BLaER1 (cell line): ENCODE results near the gene STXBP5.

Source experiments
- H3K27ac ChIP-seq: shearing (Covaris generic); formaldehyde crosslinking; 2 replicates; pipeline ENCODE4 v1.8.1; 2022
- H3K27me3 ChIP-seq: shearing (Covaris generic); formaldehyde crosslinking; 2 replicates; pipeline ENCODE4 v1.8.1; 2022
- H3K36me3 ChIP-seq: shearing (Covaris generic); formaldehyde crosslinking; 2 replicates; pipeline ENCODE4 v1.8.1; 2022
- H3K4me1 ChIP-seq: shearing (Covaris generic); formaldehyde crosslinking; 2 replicates; pipeline ENCODE4 v1.8.1; 2022
- H3K4me2 ChIP-seq: shearing (Covaris generic); formaldehyde crosslinking; 2 replicates; pipeline ENCODE4 v1.8.1; 2022
- H3K4me3 ChIP-seq: shearing (Covaris generic); formaldehyde crosslinking; 2 replicates; pipeline ENCODE4 v1.8.1; 2022
- H3K9ac ChIP-seq: shearing (Covaris generic); formaldehyde crosslinking; 2 replicates; pipeline ENCODE4 v1.8.1; 2022
- H3K9me3 ChIP-seq: shearing (Covaris generic); formaldehyde crosslinking; 2 replicates; pipeline ENCODE4 v1.8.1; 2022
- H4K20me1 ChIP-seq: shearing (Covaris generic); formaldehyde crosslinking; 2 replicates; pipeline ENCODE4 v1.8.1; 2022
- Cebpa-rat ChIP-seq: shearing (Covaris generic); IDR thresholded peaks from 2 replicates; pipeline ENCODE4 v1.8.1; 2022

Gene STXBP5

DNA sequence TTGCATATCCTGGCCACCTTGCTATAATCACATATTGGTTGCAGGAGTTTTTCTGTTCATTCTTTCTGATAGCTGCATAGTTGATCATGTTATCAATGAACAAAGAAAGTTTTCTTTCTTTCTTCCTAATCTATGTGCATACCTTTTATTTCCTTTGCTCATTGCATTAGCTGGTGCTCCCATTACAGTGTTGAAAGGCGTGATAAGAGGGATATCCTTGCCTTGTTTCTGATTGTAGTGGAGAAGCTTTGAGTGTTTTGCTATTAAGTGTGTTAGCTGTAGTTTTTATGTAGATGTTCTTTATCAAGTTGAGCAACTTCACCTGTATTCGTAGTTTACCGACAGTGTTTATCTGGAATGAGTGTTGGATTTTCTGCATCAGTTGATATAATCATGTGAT is 14.6 kb downstream of the STXBP5 start:
- Histone ChIP-seq H3K4me2 (no peak overlapping the region), H3K9me3 (no peaks in the 10 kb centered on the region), H3K4me1 (no peaks in the 10 kb centered on the region), H4K20me1 (no peaks in the 10 kb centered on the region), H3K9ac (no peak overlapping the region), H3K27me3 (no peaks in the 10 kb centered on the region), H3K27ac (no peak overlapping the region), H3K36me3 (peaks cover 3% of the 10 kb centered on the region; the same call in 1 of the 2 replicates), H3K4me3 (no peak overlapping the region)
- TF ChIP-seq Cebpa-rat, result no peak

DNA sequence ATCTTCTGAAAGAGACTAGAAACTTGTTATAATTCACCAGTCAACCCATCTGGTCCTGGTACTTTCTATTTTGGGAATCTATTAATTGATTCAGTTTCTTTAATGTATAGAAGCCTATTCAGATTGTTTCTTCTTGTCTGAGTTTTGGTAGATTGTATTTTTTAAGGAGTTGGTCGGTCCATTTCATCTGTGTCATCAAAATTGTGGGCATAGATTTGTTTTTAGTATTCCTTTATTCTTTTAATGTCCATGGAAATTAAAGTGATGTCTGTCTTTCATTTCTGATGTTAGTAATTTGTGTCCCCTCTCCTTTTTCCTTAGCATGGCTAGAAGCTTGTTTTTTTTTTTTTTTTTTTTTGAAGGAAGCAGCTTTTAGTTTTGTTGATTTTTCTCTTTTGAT is 15.2 kb downstream of the STXBP5 start:
- Histone ChIP-seq H3K4me1 (no peaks in the 10 kb centered on the region), H3K4me2 (no peak overlapping the region), H3K4me3 (no peak overlapping the region), H3K9ac (no peak overlapping the region), H3K27me3 (no peaks in the 10 kb centered on the region), H3K27ac (no peak overlapping the region), H3K36me3 (peaks cover 3% of the 10 kb centered on the region; the same call in 1 of the 2 replicates), H3K9me3 (no peaks in the 10 kb centered on the region), H4K20me1 (no peaks in the 10 kb centered on the region)
- TF ChIP-seq Cebpa-rat, result no peak

DNA sequence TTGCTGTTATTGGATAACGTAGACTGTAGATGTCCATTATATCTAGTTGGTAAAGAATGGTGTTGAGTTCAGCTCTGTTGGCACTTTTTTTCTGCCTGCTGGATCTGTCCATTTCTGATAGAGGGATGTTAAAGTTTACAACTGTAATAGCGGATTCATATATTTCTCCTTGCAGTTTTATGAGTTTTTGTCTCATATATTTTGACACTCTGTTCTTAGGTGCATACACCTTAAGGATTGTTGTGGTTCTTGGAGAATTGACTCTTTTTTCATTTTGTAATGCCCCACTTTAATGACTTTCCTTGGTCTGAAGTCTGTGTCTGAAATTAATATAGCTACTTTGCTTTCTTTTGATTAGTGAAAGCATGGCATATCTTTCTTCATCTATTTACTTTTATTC is 16.1 kb downstream of the STXBP5 start:
- no peak overlapping the region for H3K27ac ChIP-seq
- no peak overlapping the region for H3K4me3 ChIP-seq
- no peak for TF ChIP-seq Cebpa-rat
- peaks cover 3% of the 10 kb centered on the region; the same call in 1 of the 2 replicates for H3K36me3 ChIP-seq
- no peak overlapping the region for H3K9ac ChIP-seq
- no peak overlapping the region for H3K4me2 ChIP-seq
- H4K20me1 ChIP-seq, result no peaks in the 10 kb centered on the region
- no peaks in the 10 kb centered on the region for H3K9me3 ChIP-seq
- no peaks in the 10 kb centered on the region for H3K4me1 ChIP-seq
- no peaks in the 10 kb centered on the region for H3K27me3 ChIP-seq

DNA sequence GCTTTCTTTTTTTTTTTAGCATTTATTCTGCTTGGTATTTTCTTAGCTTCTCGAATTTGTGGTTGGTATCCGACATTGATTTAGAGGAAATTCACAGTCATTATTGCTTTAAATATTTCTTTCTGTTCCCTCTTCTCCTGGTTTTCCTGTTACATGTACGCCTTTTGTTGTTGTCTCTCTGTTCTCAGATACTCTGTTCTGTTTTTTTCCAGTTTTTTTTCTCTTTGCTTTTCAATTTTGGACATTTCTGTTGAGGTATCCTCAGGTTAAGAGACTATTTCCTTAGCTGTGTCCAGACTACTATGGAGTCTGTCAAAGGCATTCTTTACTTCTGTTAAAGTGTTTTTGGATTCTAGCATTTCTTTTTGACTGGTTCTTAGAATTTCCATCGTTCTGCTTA is 17.5 kb downstream of the STXBP5 start:
- no peak overlapping the region for H3K27ac ChIP-seq
- no peaks in the 10 kb centered on the region for H4K20me1 ChIP-seq
- H3K4me2 ChIP-seq, result no peak overlapping the region
- H3K4me3 ChIP-seq, result no peak overlapping the region
- H3K4me1 ChIP-seq, result no peaks in the 10 kb centered on the region
- no peaks in the 10 kb centered on the region for H3K9me3 ChIP-seq
- peaks cover 8% of the 10 kb centered on the region for H3K36me3 ChIP-seq
- H3K27me3 ChIP-seq, result no peaks in the 10 kb centered on the region
- TF ChIP-seq Cebpa-rat, result no peak
- H3K9ac ChIP-seq, result no peak overlapping the region

DNA sequence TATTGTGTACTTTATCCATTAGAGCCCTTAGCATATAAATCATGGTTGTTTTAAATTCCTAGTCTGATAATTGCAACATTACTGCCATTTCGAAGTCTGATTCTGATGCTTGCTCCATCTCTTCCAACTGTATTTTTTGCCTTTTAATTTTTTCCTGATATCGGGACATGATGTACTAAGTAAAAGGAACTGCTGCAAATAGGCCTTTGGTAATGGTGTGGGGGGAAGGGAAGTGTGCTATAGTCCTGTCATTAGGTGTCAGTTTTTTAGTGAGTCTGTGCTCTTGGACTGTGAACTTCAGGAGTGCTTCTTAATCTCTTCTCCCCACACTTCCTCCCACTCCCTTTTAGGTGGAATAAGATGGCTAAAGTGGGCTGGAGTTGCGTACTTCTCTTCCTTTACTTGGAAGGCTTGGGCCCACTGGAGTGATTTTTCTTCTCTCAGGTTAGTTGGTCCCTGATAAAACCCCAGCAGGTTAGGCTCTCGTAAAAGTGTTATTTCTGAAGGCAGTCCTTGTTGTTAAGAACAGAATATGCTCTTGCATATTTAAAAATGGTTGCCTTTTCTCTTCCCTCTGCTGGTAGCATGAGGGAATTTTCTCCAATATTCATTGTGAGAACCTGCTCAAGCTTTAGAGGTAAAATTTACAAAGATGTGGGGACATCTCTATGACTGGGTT is 18.1 kb downstream of the STXBP5 start:
- no peak overlapping the region for H3K27ac ChIP-seq
- no peaks in the 10 kb centered on the region for H3K27me3 ChIP-seq
- H3K36me3 ChIP-seq, result peaks cover 8% of the 10 kb centered on the region
- no peaks in the 10 kb centered on the region for H4K20me1 ChIP-seq
- no peak overlapping the region for H3K9ac ChIP-seq
- H3K4me1 ChIP-seq, result no peaks in the 10 kb centered on the region
- no peak for TF ChIP-seq Cebpa-rat
- no peak overlapping the region for H3K4me2 ChIP-seq
- H3K9me3 ChIP-seq, result no peaks in the 10 kb centered on the region
- no peak overlapping the region for H3K4me3 ChIP-seq

DNA sequence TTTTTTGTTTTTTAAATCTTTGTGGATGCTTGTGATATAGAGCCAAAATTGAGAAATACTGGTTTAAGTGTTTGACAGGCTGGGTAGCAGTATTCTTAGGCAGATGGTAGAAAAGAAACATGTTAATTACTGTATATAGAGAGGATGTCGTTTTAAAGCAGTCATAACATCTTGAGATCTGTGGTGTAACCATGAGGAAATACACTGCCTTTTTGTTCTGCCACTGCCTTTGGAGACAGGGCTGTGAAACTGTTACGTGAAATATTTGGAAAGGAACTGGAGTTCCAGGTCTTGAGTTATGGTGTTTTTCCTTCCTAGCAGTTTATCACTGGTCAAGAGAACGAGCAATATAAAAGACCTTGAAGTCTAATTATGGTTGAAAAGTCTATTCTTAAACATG is 19.5 kb downstream of the STXBP5 start:
- H3K4me2 ChIP-seq, result no peak overlapping the region
- H3K4me1 ChIP-seq, result peaks cover 9% of the 10 kb centered on the region
- H3K27ac ChIP-seq, result no peak overlapping the region
- no peak overlapping the region for H3K9ac ChIP-seq
- H3K9me3 ChIP-seq, result no peaks in the 10 kb centered on the region
- H3K27me3 ChIP-seq, result no peaks in the 10 kb centered on the region
- no peak overlapping the region for H3K4me3 ChIP-seq
- no peak for TF ChIP-seq Cebpa-rat
- peaks cover 5% of the 10 kb centered on the region for H3K36me3 ChIP-seq
- H4K20me1 ChIP-seq, result no peaks in the 10 kb centered on the region

DNA sequence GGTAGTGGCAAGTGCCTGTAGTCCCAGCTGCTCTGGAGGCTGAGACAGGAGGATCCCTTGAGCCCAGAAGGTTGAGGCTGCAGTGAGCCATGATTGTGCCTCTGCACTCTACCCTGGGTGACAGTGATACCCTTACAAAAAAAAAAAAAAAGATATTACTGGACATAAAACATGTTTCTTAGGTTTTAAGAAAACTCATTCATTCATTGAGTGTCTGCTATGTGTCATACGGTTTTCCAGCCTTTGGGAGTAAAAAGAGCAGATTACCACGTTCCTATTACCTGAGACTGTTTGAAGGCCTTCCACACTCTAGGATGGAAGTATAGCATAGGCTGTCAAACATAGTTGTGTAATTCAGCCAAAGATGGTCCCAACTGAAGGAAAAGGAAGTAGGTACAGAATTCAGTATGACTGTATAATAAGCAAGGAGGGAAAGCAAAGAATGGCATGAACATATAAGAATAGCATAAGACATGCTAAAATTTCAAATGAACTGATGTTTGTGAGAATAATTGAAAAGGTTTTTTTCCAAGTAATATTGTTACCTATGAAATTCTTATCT is 22.0 kb downstream of the STXBP5 start:
- Histone ChIP-seq H3K36me3 (peaks cover 5% of the 10 kb centered on the region), H3K4me3 (no peak overlapping the region), H3K27me3 (no peaks in the 10 kb centered on the region), H3K9ac (no peak overlapping the region), H3K27ac (no peak overlapping the region), H3K4me1 (peaks cover 9% of the 10 kb centered on the region), H3K9me3 (no peaks in the 10 kb centered on the region), H3K4me2 (no peak overlapping the region), H4K20me1 (no peaks in the 10 kb centered on the region)
- TF ChIP-seq Cebpa-rat, result no peak

DNA sequence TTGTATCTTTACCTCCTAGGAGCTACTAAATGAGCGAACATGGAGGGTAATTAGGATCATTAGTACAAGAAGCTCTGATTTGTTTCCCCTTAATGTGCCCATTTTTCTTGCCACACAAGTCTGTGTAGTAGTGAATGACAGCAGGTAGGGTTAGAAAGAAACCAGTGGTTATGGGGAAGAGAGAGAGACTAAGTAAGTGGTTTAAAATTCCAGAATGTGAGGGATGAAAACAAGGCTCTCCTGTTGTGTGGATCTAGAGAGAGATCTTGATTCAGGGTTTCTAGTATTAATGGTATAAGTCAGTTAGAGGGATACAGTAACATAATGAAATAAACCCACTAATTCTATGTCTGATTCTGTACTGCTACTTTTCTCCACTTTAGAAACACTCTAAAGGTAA is 22.7 kb downstream of the STXBP5 start:
- no peak overlapping the region for H3K4me3 ChIP-seq
- peaks cover 5% of the 10 kb centered on the region for H3K36me3 ChIP-seq
- H3K27ac ChIP-seq, result no peak overlapping the region
- H3K4me2 ChIP-seq, result no peak overlapping the region
- no peak overlapping the region for H3K9ac ChIP-seq
- H3K4me1 ChIP-seq, result peaks cover 9% of the 10 kb centered on the region
- no peaks in the 10 kb centered on the region for H3K27me3 ChIP-seq
- no peaks in the 10 kb centered on the region for H3K9me3 ChIP-seq
- TF ChIP-seq Cebpa-rat, result no peak
- no peaks in the 10 kb centered on the region for H4K20me1 ChIP-seq

DNA sequence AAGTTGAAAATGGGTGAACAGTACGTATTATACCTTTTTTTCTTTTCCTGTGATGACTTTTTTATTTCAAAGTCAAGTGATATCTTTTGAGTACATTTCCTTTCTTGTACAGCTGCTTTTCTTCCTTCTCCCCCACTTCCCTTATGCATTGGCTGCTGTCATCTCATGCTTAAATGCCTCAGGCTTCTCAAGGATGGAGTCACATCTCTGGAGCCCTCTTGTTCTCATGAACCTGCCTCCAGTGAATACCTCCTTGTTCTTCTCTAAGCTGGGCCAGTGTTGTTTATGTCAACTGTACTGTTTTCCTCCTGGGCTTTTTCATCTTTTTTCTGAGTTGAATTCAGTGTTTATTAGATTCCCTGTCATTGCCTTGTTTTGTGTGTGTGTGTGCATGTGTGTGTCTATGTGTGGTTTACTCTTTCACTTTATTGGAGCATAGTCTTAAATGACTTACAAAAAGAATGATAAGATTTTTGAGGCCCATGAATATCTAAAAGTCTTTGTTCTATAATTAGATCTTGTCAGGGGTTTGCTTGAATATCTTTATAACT is 23.6 kb downstream of the STXBP5 start:
- H3K9me3 ChIP-seq, result no peaks in the 10 kb centered on the region
- H3K4me2 ChIP-seq, result 0 out of 2 replicates have a peak overlapping the region, but pooled peaks have one; percentile 4
- no peak overlapping the region for H3K27ac ChIP-seq
- no peaks in the 10 kb centered on the region for H3K27me3 ChIP-seq
- peaks cover 5% of the 10 kb centered on the region for H3K36me3 ChIP-seq
- H4K20me1 ChIP-seq, result no peaks in the 10 kb centered on the region
- no peak overlapping the region for H3K4me3 ChIP-seq
- no peak overlapping the region for H3K9ac ChIP-seq
- peaks cover 9% of the 10 kb centered on the region for H3K4me1 ChIP-seq
- no peak for TF ChIP-seq Cebpa-rat

DNA sequence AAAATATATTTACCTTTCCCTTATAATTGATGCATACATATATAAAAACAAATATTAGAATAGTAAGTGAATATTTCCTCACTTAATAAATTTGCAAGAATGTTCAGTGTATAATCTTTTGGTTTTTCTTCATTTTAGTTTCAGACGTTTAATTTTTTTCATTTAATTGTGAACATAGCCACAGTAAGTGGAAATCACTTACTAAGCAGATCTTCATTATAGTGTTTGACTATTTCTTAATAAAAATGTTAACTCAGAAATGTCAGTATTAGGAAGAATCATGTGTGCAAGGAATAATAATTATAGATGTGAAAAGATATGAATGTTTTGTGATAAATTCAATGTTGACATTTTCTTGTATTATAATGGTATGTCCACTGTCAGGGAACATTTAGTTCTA is 27.4 kb downstream of the STXBP5 start:
- Histone ChIP-seq H3K27me3 (no peaks in the 10 kb centered on the region), H3K9me3 (no peaks in the 10 kb centered on the region), H3K9ac (no peak overlapping the region), H3K4me2 (no peak overlapping the region), H3K36me3 (no peaks in the 10 kb centered on the region), H4K20me1 (no peaks in the 10 kb centered on the region), H3K4me1 (peaks cover 9% of the 10 kb centered on the region), H3K4me3 (no peak overlapping the region), H3K27ac (no peak overlapping the region)
- no peak for TF ChIP-seq Cebpa-rat
